ENCODE results near the gene RNASE4.

DNA sequence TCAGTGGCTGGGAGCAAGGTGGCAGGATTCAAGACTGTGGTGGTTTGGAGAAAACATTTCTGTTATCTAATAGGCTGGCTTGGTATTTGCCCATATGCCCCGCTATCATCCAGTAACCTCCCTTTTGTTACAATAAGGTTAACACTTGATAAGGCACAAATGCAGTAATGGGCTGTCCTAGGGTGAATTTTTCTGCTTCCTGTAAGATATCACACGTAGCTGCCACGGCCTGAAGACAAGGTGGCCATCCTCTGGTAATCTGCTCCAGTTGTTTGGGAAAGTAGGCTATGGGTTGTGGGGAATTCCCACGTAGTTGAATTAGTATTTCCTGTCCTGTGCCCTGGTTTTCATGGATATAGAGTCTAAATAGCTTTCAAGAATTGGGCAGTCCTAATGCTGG lies 27.3 kb downstream of the RNASE4 start:
- no peak for TF ChIP-seq TAF1 (IDR thresholded peaks at IDR 0.05; ENCODE audit: borderline replicate concordance, insufficient read depth, low read length)
- TF ChIP-seq SIN3A (IDR thresholded peaks at IDR 0.05; ENCODE audit: borderline replicate concordance, insufficient read depth, low read length): no peak
